HuH-7.5 (cell line): ENCODE data around the gene SUN5.

Source experiments
- DNase-seq: peaks from one replicate; pipeline ENCODE4 v3.0.0; 2011; ENCODE audit warnings: low spot score

SUN5 gene

DNA sequence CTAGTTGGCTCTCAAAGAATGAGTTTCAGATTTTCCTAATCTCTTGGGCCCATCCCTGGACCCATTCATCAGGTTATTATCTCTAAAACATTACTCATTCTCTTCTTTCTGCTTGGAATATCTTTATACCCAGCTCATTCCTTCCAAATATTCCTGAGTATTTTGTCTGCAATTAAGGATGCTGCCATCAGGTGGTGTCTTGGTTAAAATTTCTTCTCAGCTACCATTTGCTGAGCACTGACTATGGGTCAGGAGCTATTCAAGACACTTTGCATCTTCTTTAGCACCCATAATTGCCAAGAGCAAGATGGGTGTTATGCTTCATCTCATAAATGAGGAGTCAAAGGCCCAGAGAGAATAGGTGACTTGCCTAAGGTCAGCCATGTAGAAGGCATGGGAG, 8.4 kb downstream of the SUN5 start:
- DNase-seq, result no peak

DNA sequence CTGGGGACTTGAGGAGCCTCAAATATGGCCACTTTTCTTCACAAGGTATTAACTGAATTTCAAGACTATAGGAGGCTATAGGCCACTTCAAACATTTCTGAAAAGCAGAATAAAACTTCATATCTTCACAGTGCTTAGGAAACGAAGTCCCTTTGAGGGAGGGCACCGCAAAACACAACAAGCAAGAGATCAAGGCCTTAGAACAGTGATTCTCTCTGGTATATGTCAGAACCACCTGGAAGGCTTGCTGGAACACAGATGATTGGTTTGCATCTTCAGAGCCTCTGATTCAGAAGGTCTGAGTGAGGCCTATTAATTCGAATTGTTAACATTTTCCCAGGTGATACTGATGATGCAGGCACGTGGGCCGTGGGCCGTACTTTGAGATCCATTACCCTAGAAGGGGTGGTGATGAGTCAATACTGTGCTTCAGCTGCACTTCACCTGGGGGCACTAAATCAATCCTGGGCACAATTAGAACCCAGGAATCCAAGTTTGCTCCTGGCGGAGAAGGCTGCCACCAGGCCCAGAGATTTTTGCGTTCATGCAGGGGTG, 10.7 kb downstream of the SUN5 start:
- no peak for DNase-seq

DNA sequence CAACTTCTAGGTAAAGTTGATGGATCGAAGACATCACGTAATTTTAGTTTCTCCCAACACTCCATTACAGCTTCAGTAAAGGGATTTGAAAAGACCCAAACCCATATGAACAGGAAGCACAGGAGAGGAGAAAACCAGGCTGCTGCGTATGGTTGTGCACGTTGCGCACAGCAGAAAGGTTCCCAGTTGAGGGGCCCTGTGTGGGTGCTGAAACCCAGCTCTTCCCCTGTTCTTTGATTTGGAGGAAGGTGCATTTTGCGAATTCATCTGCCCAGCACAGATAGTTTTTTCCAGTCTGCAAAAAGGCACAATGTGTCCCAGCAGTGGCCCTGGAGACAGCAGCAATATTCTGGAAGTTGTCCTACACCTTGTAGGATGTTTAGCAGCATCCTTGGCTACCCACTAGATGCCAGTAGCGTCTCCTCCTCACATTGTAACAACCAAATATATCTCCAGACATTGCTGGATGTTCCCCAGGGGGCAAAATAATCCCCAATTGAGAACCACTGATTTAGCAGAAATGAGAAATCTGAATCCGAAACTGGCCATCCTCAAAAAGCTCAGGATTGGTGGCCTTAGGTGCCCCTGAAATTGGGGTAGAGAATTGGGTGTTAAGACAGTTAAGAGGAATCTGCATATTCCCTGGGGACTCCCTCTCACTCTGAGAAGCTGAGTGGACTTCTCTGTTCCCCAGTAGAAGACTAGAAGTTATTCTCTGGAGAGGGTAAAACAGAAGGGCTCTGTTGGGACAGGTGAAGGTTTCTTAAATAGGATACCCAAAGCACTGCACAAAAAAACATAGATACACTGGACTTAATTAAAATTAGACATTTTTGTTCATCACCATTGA, 12.2 kb downstream of the SUN5 start:
- no peak for DNase-seq

DNA sequence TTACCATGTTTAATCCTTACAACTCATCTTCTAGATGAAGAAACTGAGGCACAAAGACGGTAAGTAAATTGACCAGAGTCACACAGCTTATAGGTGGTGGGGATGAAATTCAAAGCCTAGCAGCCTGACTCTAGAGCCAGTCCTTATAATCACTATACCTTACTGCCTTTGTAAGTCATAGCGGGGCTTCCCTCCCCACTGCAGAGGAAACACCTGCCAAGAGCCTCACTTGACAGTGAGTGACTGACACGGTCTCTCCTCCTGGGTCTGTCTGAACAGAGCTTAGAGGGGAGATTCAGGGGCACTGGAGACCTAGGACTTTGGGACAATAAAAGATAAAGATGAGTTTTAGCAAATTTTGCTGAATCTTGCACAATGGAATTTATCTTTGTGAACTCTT, 12.8 kb downstream of the SUN5 start:
- DNase-seq, result no peak

DNA sequence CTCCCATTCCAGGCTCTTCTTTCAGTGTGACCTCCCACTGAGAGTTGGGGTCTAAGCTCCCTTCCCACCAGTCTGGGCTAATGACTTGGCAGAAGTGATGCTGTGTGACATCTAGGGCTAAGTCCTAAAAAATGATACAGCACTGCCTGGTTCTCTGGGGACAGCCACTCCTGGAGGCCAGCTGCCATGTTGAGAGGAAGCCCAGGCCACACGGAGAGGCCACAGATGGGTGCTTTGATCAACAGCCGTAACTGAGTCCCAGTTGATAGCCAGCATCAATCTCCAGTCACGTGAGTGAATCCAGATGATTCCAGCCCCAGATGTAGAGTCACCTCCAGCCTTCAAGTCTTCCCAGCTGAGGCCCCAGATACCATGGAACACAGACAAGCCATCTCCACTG, 13.8 kb downstream of the SUN5 start:
- no peak for DNase-seq

DNA sequence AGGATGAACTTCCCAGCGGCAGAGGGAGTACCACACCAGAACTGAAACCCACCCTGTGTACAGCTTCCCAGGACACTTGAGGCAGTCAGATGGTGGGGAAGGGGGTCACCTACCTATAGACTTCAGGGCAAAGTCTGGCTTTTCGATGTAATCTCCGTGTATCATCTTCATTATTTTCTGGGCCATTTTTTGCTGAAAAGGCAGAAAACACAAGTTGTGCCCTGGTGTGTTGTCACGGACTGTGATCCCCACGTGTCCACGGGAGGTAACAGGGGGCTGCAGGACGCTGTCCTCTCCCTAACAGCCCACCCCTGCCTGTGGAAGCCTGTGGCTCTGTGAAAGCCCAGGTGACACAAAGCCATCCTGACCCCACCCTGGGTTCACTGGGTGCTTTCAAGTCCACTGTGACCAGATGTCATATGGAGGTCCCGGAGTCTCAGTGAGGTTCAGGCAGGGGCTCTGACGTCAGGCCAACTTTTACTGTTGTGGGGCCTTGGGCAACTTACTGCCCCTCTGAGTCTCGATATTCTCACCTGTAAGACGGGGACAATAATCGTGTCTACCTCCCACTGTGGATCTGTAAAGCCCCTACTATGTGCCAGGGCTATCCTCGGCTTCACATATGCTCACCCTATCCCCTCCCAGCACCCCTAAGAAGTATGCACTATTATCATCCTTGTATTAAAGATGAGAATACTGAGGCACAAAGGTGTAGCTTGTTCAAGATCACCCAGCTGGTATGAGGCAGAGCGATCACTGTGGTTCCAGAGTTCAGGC, 14.5 kb downstream of the SUN5 start:
- no peak for DNase-seq

DNA sequence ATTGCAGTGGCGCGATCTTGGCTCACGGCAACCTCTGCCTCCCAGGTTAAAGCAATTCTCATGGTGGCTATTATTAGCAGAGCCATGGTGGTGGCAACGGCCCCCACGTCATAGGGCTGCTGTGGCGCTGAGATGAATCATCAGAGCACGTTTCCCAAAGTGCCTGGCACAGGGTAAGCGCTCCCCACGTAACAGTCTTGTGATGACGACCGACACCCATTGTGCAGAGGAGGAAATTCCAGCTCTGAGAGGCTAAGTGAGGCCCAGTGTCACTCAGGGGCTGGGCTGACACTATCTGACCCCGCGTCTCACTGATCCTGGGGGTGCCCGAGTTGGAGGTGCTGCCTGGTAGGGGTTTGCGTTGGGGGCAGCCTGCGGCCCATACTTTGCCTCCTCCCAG, 16.2 kb downstream of the SUN5 start:
- DNase-seq, result no peak

DNA sequence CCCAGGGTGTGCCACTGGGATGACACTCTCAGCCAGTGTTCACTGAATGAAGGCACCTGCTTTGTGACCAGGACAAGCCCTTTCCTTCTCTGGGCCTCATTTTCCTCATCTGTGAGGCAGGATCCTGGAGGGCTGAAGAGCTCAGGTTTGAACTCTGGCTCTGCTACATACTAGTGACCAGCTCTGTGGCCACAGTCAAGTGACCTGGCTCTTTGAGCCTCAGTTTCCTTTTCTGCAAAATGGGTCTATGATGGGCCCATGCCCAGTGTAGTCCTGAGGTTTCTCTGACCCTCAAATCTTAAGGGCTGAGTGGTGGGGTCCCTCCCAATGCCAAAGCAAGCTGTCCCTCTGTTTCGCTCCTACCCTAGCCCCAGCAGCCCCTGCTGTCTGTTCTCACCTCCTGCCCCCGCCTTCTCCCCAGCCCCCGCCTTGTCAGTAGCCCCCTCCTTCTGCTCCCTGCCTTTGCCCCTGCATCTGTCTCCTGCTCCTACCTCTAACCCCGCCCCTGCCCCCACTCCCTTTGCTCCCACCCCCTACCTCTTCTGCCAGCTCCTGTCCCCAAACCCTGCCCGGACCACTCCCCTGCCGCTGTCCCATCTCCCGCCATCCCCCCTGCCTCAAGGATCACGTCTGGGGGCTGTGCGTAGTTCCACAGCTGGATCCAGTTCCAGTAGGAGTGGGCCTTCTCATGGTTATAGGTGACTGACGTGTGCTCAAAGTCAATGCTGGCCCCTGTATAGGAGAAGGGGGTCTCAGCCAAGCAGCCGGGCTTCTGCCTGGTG, 17.0 kb downstream of the SUN5 start:
- DNase-seq, result no peak

DNA sequence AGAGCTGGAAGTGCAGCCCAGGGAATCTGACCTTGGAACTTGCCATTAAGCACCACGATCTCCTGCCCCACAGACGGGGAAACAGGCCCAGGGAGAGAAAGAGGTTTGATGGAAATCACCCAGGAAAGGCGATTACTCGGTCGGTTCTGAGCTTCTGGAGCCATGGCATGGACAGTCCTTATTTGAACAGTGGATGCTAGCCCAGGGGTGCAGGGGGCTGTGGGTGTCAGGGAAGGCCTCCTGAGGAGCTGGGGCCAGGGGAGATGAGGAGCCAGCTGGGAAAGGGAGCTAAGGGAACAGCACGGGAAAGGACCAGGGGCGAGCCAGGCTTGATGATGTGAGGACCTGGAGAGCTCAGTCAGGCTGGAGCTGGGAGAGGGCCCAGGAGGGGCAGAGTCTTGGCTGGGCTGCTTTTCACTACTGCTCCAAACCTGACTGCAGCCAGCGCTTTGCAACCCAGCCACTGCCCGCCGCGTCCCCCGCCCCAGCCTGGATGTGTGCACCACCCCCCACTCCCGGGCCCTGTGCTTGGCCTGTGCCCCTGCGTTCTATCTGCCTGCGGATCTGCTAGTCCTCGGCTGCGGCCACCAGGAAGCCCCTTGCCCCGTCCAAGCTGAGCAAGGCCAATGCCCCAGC, 17.8 kb downstream of the SUN5 start:
- DNase-seq, result no peak

DNA sequence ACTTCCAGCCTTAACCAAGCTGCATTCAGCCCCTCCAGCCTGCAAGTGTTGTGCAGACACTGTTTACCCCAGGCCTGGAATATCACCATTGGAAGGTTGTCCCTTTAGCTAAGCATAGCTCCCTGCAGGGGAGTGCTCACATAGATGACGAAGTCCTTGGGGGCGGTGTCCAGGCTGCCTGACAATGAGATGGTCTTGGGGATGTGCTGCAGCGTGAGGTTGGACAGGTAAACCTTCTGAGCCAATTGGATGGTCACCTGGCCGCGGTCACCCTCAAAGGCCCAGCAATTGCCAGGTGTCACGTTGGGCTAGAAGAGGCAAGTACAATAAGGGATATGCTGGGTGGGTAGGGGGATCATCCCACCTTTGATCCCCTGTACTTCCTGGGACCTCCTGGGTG, 18.6 kb downstream of the SUN5 start:
- no peak for DNase-seq

DNA sequence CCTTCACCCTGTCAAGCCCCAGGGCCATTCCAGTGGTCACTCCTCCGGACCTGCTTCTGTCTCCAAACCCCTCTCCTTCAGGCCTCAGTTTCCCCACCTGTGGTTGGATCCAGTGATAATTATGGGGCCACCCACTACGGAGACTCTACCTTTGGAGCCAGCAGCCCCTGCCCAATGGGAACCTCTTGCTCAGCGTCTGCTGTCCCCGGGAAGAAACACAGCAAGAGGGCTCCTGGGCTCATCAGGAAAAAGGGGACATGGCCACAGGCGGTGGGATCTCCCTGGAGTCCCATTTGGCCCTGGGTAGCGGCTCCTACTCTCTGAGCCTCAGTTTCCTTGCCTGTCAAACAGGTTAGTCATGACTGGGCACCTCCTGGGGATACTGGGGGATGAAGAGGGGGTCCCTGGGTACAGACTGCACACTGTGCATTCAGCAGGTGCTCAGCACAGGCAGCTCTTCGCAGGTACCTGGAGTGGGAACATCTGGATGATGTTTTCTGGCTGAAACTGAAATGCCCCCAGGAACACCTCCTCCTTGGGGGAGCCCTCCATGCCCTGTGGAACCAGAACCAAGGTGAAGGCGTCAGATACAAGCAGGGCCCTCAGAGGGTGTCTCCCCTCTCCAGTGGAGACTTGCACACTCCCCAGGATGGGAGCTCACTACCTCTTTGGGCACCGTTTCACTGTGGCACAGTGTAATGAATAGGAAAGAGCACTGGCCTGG, 19.4 kb downstream of the SUN5 start:
- no peak for DNase-seq

DNA sequence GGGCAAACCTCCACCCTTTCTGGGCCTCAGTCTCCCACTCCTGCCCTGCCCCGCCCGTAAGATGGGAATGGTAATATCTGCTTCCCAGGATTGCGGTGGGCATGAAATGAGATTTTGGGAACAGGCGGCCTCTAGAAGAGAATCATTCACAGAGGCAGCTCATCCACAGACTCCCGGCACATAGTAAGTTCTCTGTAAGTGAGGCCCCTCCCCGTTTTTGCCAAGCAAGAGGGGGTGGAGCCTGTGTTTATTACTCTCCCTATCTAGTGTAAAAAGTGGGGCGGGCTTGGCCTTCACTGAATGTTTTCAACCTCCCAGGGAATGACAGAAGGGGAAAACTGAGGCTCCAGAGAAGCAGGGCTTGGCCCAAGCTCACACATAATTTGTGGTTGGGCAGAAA, 20.0 kb downstream of the SUN5 start:
- DNase-seq, result no peak

DNA sequence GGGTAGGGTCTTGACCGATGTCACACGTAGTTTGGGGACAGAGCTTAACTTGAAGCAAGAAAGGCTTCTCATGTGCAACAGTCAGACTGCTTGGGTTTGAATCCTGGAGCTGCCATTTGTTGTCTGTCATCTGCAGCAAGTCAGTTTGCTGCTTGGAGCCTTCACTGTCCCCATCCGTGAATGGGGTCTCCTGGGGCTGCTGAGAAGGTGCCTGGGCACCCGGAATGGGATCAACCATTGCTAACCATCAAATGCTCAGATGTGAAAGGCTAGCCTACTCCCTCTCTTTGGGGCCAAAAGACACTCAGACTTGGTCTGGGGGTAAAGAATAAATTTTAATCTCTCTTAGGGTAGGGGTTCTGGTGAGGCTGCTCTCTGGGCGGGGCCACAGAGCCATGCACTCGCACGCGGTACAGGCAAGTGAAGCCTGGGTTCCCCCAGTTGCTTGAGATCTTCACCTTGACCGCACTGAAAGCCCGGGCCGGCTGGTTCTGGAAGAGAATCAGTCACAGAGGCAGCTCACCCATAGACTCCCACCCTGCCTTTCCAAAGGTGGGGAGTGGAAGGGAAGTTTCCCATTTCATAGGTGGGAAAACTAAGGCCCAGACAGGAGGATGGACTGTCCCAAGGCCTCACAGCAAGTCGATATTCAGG, 20.6 kb downstream of the SUN5 start:
- no peak for DNase-seq

DNA sequence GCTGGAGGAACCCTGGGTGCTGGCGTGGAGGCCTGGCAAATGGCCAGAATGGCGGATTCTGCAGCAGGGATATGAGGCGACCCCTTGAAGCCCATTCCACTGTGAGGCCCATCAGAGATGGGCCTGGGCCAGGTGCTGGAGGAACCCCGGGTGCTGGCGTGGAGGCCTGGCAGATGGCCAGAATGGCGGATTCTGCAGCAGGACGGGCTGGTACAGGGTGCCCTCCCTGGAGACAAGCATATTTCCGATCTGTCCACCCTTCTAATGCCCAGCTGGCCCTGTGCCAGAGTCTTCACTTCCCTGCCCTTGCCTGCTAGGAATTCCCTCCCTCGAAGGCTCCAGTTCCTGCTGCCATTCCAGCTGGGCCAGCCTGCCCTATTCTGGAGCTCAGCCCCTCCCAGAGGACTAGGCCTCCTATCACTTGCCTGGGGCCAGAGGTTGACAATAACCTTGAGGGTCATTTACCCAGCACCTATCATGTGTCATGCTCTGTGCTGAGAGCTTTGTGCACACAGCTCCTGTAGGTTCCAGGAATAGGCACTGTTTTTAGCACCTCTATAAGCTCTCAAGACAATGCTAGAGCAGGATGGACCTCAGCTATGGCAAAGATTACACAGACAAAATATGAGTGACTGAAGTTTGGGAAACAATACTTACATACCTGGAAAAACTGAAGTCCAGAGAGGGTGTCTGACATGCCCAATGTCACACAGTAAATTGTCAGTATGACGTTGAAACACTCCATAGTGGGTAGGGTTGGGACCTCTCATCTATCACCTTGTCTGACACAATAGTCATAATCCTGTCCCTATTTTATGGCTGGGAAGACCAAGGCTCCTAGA, 21.4 kb downstream of the SUN5 start:
- DNase-seq, result no peak

DNA sequence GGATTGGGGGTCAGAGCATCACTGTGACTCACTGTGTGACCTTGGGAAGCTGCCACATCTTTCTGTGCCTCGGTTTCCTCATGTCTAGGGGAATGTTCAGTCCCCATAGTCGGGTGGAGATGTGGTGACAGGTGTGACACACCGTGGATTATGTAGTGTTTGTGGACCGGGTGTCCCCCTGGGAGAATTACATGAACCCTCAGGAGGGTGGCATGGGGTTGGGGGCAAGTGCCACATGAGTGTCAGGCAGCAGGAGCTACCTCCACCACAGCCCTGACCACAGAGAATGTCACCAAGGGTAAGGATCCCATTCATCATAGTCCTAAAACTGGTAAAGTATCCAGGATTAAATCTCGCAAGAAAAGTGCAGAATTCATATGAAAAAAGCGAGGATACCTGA, 23.2 kb downstream of the SUN5 start:
- no peak for DNase-seq

DNA sequence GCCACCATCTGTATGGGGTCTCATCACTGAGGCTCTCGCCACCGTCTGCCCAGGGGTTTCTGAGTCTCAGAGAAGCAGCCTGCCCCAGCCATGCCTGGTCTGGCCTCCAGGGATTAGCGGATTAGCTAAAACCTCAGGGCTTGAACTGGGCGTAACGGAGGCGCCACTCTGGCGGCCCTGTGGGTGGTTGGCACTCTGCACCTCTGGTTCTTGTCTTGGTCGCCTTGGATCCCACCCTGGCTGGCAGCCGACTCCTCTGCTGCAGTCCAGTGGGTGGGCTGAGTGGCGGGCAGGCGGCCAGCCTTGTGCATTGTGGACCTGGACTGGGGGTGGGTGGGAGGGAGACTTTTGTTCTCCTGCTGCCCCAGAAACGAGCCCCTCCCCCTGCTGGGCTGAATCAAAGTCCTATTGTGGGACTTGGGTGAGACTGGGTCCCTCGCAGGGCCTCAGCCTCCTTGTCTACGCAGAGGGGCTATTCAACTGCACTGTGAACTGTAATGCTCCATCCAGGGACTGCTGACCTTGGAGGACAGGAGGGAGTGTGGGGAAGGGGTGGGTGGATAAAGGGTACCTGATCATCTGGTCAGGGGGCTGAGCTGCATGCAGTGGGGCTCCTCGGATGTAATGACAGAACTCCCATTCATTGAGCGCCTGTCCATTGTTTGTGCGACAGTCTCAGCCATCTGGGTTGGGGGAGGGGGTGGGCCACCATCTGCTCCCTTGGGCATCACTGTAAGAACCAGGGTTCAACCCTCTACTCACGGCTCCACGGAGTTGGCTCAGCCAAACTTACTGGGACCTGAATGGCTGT, 23.9 kb downstream of the SUN5 start:
- no peak for DNase-seq

DNA sequence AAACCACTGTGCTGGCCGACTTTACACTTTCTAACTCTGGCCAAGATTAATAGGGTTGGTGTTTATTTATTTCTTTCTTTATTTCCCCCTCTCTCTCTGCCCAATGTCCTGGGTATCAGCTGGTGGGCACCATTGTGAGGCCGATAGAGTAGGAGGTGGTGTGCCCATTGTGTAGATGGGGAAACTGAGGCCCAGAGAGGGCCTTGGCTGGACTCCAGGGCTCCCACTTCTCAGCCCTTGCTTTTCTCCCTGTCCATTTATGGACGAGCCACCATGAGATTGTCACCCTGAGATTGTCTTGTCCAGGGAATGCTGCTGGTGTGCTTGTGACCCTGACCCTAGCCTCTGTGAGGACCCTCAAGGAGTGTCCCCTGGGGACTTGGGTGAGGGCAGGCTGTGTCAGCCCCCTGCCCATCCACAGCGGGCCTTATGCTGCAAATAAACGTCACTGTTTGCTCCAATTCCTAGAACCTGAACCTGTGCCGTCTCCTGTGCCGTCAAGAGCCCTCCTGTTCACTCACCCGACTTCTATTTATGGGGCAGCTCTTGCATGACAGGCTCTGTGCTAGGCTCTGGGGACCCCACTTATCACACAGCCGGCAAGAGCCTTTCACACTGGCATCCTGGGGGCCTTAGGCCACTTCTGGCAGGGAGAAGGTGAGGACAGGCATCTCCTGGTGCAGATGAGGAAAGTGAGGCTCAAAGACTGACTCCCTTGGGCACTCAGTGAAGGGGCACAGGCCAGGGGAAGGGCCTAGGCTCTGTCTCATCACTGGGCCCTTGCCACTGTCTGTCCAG, 24.8 kb downstream of the SUN5 start:
- no peak for DNase-seq

DNA sequence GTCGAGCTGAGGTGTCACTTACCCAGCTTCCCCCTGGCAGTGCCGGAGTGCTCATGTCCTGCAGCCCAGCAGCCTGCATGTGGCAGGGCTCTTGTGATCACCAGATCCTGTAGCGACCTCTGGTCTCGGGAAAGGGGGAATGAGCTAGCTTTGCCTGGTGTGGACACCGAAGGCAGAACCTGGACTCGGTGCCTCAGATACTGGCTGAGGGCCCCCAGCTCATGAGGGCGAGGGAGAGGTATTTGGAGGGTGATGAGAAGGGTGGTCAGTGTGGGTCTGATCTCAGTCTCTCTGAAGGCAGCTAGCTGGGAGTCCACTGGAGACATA, 26.3 kb downstream of the SUN5 start:
- no peak for DNase-seq
